ENCODE measurements around the gene FAM13B. TPM values are rescaled to one million over a fixed set of nuclear protein-coding genes. Genes with fewer than 3 reads are reported as not detected.
"Not testable (repeated sequence)": the region's sequence is repeated elsewhere in the genome, so short reads cannot be mapped to it uniquely, and the experiment has no call there.

The FAM13B gene
- total and polyA plus RNA-seq, 2 donors, result 16.9 to 17.4 TPM

DNA sequence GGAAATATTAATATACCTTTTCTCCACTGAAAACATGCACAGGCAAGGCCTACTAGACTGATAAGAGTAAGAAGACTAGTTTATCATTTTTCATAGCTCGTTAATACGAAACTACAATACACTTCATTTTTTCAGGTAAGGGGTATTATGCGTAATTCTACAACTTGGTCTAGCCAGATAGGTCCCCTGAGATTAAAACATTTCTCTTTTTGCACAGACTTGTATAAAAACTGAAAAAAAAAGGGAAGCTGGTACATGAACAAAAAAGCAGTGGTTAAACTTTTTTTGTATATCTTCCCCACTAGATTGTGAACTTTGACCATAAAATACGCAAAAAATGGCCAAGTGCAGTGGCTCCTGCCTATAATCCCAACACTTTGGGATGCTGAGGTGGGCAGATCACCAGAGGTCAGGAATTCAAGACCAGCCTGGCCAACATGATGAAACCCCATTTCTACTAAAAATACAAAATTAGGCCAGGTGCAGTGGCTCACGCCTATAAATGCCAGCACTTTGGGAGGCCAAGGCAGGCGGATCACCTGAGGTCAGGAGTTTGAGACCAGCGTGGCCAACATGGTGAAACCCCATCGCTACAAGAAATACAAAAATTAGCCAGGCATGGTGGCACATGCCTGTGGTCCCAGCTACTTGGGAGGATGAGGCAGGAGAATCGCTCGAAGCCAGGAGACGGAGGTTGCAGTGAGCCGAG, 4.5 kb downstream of the FAM13B start:
- 91% methylated on average over 12 of the region's 12 CpGs for WGBS
- H3K27ac ChIP-seq (ENCODE audit: low read depth in 1 of 2, low read length in 1 of 2); H3K4me3 ChIP-seq (ENCODE audit: low read length in 2 of 2): not testable (repeated sequence)

DNA sequence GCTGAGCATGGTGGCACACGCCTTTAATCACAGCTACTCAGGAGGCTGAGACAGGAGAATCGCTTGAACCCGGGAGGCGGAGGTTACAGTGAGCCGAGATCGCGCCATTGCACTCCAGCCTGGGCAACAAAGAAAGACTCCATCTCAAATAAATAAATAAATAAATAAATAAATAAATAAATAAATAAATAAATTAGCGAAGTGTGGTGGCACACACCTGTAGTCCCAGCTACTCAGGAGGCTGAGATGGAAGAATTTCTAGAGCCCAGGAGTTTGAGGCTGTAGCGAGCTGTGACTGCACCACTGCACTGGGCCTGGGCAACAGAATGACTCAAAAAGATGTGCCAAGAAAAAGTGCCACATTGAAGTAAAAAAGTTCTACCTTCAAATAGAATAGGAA, 6.1 kb downstream of the FAM13B start:
- H3K27ac ChIP-seq (ENCODE audit: low read depth in 1 of 2, low read length in 1 of 2); H3K36me3 ChIP-seq (ENCODE audit: control insufficient read depth in 2 of 2, insufficient read depth in 2 of 2, low read length in 1 of 2); H3K4me3 ChIP-seq (ENCODE audit: low read length in 2 of 2); DNase-seq (ENCODE audit: low read depth in 6 of 9, low spot score in 9 of 9); H3K9me3 ChIP-seq (ENCODE audit: control insufficient read depth in 2 of 2, insufficient read depth in 1 of 2, low read length in 1 of 2); H3K27me3 ChIP-seq (ENCODE audit: control insufficient read depth in 2 of 2, insufficient read depth in 1 of 2, low read length in 1 of 2): not testable (repeated sequence)
- H3K4me1 ChIP-seq (ENCODE audit: control insufficient read depth in 2 of 2, insufficient read depth in 2 of 2, low read length in 2 of 2), result peaks cover 13 to 18% of the 10 kb centered on the region in 2 donors
- 99% methylated on average over 9 of the region's 9 CpGs for WGBS

More for the DNA sequence above, 4.5 kb downstream of the FAM13B start:
- DNase-seq (ENCODE audit: low read depth in 6 of 9, low spot score in 9 of 9); H3K27me3 ChIP-seq (ENCODE audit: control insufficient read depth in 2 of 2, insufficient read depth in 1 of 2, low read length in 1 of 2); H3K9me3 ChIP-seq (ENCODE audit: control insufficient read depth in 2 of 2, insufficient read depth in 1 of 2, low read length in 1 of 2); H3K36me3 ChIP-seq (ENCODE audit: control insufficient read depth in 2 of 2, insufficient read depth in 2 of 2, low read length in 1 of 2): not testable (repeated sequence)
- peaks cover 20% of the 10 kb centered on the region in 2 donors for H3K4me1 ChIP-seq (ENCODE audit: control insufficient read depth in 2 of 2, insufficient read depth in 2 of 2, low read length in 2 of 2)

DNA sequence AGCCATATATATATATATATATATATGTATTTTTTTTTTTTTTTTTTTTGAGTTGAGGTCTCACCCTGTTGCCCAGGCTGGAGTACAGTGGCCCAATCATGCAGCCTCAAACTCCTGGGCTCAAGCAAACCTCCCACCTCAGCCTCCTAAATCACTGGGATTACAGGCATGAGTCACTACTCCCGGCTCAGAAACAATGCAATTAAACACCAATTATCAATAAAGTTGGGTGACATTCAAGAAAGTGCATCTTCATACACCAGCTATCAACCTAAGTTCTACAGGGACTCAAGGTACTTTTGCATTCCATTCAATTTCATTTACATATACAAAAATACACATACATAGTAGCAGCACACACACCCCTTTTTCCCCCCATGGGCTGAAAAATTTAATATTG, 7.6 kb downstream of the FAM13B start:
- Histone ChIP-seq H3K36me3 (ENCODE audit: control insufficient read depth in 2 of 2, insufficient read depth in 2 of 2, low read length in 1 of 2) (peaks cover 0 to 3% of the 10 kb centered on the region in 2 donors), H3K9me3 (ENCODE audit: control insufficient read depth in 2 of 2, insufficient read depth in 1 of 2, low read length in 1 of 2) (no peaks in the 10 kb centered on the region), H3K27me3 (ENCODE audit: control insufficient read depth in 2 of 2, insufficient read depth in 1 of 2, low read length in 1 of 2) (no peaks in the 10 kb centered on the region), H3K4me1 (ENCODE audit: control insufficient read depth in 2 of 2, insufficient read depth in 2 of 2, low read length in 2 of 2) (peaks cover 4 to 5% of the 10 kb centered on the region in 2 donors), H3K4me3 (ENCODE audit: low read length in 2 of 2) (no peak overlapping the region), H3K27ac (ENCODE audit: low read depth in 1 of 2, low read length in 1 of 2) (no peak overlapping the region)
- no peak for DNase-seq (ENCODE audit: low read depth in 6 of 9, low spot score in 9 of 9)
- WGBS, result 100% methylated on average over 1 of the region's 1 CpG

DNA sequence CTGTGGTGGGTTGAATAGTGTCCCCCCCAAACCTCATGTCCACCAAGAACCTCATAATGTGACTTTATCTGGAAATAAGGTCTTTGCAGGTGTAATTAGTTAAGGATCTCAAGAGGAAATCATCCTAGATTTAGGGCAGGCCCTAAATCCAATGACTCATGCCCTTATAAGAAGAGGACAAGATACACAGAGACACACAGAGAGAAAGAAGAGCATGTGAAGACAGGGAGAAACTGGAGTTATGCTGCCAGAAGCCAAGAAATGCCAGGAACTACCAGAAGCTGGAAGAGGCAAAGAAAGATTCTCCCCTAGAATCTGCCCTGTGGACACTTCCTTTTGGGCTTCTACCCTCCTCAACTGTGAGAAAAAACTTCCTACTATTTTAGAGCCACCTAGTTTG, 8.8 kb downstream of the FAM13B start:
- no peak overlapping the region for H3K4me3 ChIP-seq (ENCODE audit: low read length in 2 of 2)
- H3K9me3 ChIP-seq (ENCODE audit: control insufficient read depth in 2 of 2, insufficient read depth in 1 of 2, low read length in 1 of 2), result no peaks in the 10 kb centered on the region
- peaks cover 3 to 4% of the 10 kb centered on the region in 2 donors for H3K36me3 ChIP-seq (ENCODE audit: control insufficient read depth in 2 of 2, insufficient read depth in 2 of 2, low read length in 1 of 2)
- H3K4me1 ChIP-seq (ENCODE audit: control insufficient read depth in 2 of 2, insufficient read depth in 2 of 2, low read length in 2 of 2), result no peaks in the 10 kb centered on the region
- DNase-seq (ENCODE audit: low read depth in 6 of 9, low spot score in 9 of 9), result no peak
- no peak overlapping the region for H3K27ac ChIP-seq (ENCODE audit: low read depth in 1 of 2, low read length in 1 of 2)
- no peaks in the 10 kb centered on the region for H3K27me3 ChIP-seq (ENCODE audit: control insufficient read depth in 2 of 2, insufficient read depth in 1 of 2, low read length in 1 of 2)

- peaks cover 4 to 16% of the 10 kb centered on the region in 2 donors for H3K36me3 ChIP-seq (ENCODE audit: control insufficient read depth in 2 of 2, insufficient read depth in 2 of 2, low read length in 1 of 2)
- H3K4me1 ChIP-seq (ENCODE audit: control insufficient read depth in 2 of 2, insufficient read depth in 2 of 2, low read length in 2 of 2), result no peaks in the 10 kb centered on the region
- H3K27ac ChIP-seq (ENCODE audit: low read depth in 1 of 2, low read length in 1 of 2), result no peak overlapping the region
Measured at GRCh38 chr5:138022912-138023311, 10.0 kb downstream of the FAM13B start.

DNA sequence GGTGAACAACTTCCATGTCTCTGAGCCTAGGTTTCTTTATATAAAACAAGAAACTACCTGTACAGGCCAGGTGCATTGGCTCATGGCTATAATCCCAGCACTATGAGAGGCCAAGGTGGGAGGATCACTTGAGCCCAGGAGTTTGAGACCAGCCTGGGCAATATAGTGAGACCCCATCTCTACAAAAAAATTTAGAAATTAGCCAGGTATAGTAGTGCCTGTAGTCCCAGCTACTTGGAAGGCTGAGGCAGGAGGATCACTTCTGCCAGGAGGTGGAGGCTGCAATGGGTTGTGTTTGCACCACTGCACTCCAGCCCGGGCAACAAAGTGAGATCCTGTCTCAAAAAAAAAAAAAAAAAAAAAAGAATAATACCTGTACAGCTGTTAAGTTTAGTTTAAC, 11.1 kb downstream of the FAM13B start:
- Histone ChIP-seq H3K9me3 (ENCODE audit: control insufficient read depth in 2 of 2, insufficient read depth in 1 of 2, low read length in 1 of 2) (no peaks in the 10 kb centered on the region), H3K4me1 (ENCODE audit: control insufficient read depth in 2 of 2, insufficient read depth in 2 of 2, low read length in 2 of 2) (no peaks in the 10 kb centered on the region), H3K27ac (ENCODE audit: low read depth in 1 of 2, low read length in 1 of 2) (no peak overlapping the region), H3K4me3 (ENCODE audit: low read length in 2 of 2) (no peak overlapping the region), H3K36me3 (ENCODE audit: control insufficient read depth in 2 of 2, insufficient read depth in 2 of 2, low read length in 1 of 2) (peaks cover 4 to 21% of the 10 kb centered on the region in 2 donors), H3K27me3 (ENCODE audit: control insufficient read depth in 2 of 2, insufficient read depth in 1 of 2, low read length in 1 of 2) (no peaks in the 10 kb centered on the region)
- no peak for DNase-seq (ENCODE audit: low read depth in 6 of 9, low spot score in 9 of 9)
- 39% methylated on average over 1 of the region's 1 CpG for WGBS

More at GRCh38 chr5:138022912-138023311, 10.0 kb downstream of the FAM13B start:
- no peak for DNase-seq (ENCODE audit: low read depth in 6 of 9, low spot score in 9 of 9)
- Histone ChIP-seq H3K27me3 (ENCODE audit: control insufficient read depth in 2 of 2, insufficient read depth in 1 of 2, low read length in 1 of 2) (no peaks in the 10 kb centered on the region), H3K9me3 (ENCODE audit: control insufficient read depth in 2 of 2, insufficient read depth in 1 of 2, low read length in 1 of 2) (no peaks in the 10 kb centered on the region), H3K4me3 (ENCODE audit: low read length in 2 of 2) (no peak overlapping the region)
- 97% methylated on average over 3 of the region's 3 CpGs for WGBS

GRCh38 chr5:138018849-138019248, 14.0 kb downstream of the FAM13B start:
- DNase-seq (ENCODE audit: low read depth in 6 of 9, low spot score in 9 of 9), result no peak
- Histone ChIP-seq H3K27me3 (ENCODE audit: control insufficient read depth in 2 of 2, insufficient read depth in 1 of 2, low read length in 1 of 2) (no peaks in the 10 kb centered on the region), H3K4me3 (ENCODE audit: low read length in 2 of 2) (no peak overlapping the region), H3K9me3 (ENCODE audit: control insufficient read depth in 2 of 2, insufficient read depth in 1 of 2, low read length in 1 of 2) (no peaks in the 10 kb centered on the region), H3K4me1 (ENCODE audit: control insufficient read depth in 2 of 2, insufficient read depth in 2 of 2, low read length in 2 of 2) (no peaks in the 10 kb centered on the region), H3K36me3 (ENCODE audit: control insufficient read depth in 2 of 2, insufficient read depth in 2 of 2, low read length in 1 of 2) (peaks cover 7 to 40% of the 10 kb centered on the region in 2 donors), H3K27ac (ENCODE audit: low read depth in 1 of 2, low read length in 1 of 2) (no peak overlapping the region)
- 95% methylated on average over 3 of the region's 3 CpGs for WGBS

- Histone ChIP-seq H3K4me1 (ENCODE audit: control insufficient read depth in 2 of 2, insufficient read depth in 2 of 2, low read length in 2 of 2) (no peaks in the 10 kb centered on the region), H3K4me3 (ENCODE audit: low read length in 2 of 2) (no peak overlapping the region), H3K9me3 (ENCODE audit: control insufficient read depth in 2 of 2, insufficient read depth in 1 of 2, low read length in 1 of 2) (no peaks in the 10 kb centered on the region), H3K27ac (ENCODE audit: low read depth in 1 of 2, low read length in 1 of 2) (no peak overlapping the region), H3K36me3 (ENCODE audit: control insufficient read depth in 2 of 2, insufficient read depth in 2 of 2, low read length in 1 of 2) (peaks cover 7 to 47% of the 10 kb centered on the region in 2 donors), H3K27me3 (ENCODE audit: control insufficient read depth in 2 of 2, insufficient read depth in 1 of 2, low read length in 1 of 2) (no peaks in the 10 kb centered on the region)
- WGBS, result over 99% methylated on average over 2 of the region's 2 CpGs
- no peak for DNase-seq (ENCODE audit: low read depth in 6 of 9, low spot score in 9 of 9)
Measured at GRCh38 chr5:138015916-138016315, 17.0 kb downstream of the FAM13B start.

GRCh38 chr5:138011991-138012390, 20.9 kb downstream of the FAM13B start:
- Histone ChIP-seq H3K4me3 (ENCODE audit: low read length in 2 of 2) (no peak overlapping the region), H3K27ac (ENCODE audit: low read depth in 1 of 2, low read length in 1 of 2) (no peak overlapping the region), H3K36me3 (ENCODE audit: control insufficient read depth in 2 of 2, insufficient read depth in 2 of 2, low read length in 1 of 2) (peaks cover 18 to 49% of the 10 kb centered on the region in 2 donors), H3K4me1 (ENCODE audit: control insufficient read depth in 2 of 2, insufficient read depth in 2 of 2, low read length in 2 of 2) (no peaks in the 10 kb centered on the region), H3K9me3 (ENCODE audit: control insufficient read depth in 2 of 2, insufficient read depth in 1 of 2, low read length in 1 of 2) (no peaks in the 10 kb centered on the region), H3K27me3 (ENCODE audit: control insufficient read depth in 2 of 2, insufficient read depth in 1 of 2, low read length in 1 of 2) (no peaks in the 10 kb centered on the region)
- DNase-seq (ENCODE audit: low read depth in 6 of 9, low spot score in 9 of 9), result no peak

All from thymus (tissue), 11 donors.